A549 (cell line): Measurements from ENCODE around the gene FAM20C. TPM values are rescaled to one million over a fixed set of nuclear protein-coding genes. Genes with fewer than 3 reads are reported as not detected.

Experiments
- ATAC-seq, 2 experiments: fragments of 200-7000 bp in 1 of 2; fragments of >200 bp in 1 of 2; cut with Nextera tagmentation in 1 of 2; cut with Tn5 transposase in 1 of 2; 3 replicates each; pipeline versions ENCODE4 v1.8.0 to v1.9.1; 2018 to 2020; ENCODE audit warnings: mild to moderate bottlenecking in 1 of 2, moderate library complexity in 1 of 2
- CTCF ChIA-PET: fragments of 300-600 bp; sonication (Branson Sonifier 250); formaldehyde crosslinking; extraction: SDS; loops from one replicate; lab custom pipeline; 2021; ENCODE audit warnings: antibody characterized with exemption, inconsistent platforms; lab: Yijun Ruan, JAX
- POLR2A ChIA-PET: fragments of 350-600 bp; formaldehyde crosslinking; extraction: SDS; loops from one replicate; lab custom pipeline; 2021; ENCODE audit warnings: antibody characterized with exemption, inconsistent platforms; lab: Yijun Ruan, JAX
- DNase-seq, 2 experiments: peaks; one replicate each; pipeline versions ENCODE4 v3.0.0 to v3.0.0-alpha.2; 2011 to 2016; ENCODE audit warnings: low read depth in 1 of 2, low spot score in 1 of 2
- FAIRE-seq: peaks from 2 replicates; lab custom pipeline; 2011; peaks lifted over from hg19 to GRCh38; lab: Jason Lieb, UNC
- H3K27ac ChIP-seq, 2 experiments: fragments of >200 bp; sonication (Bioruptor Twin); formaldehyde crosslinking; 3 replicates each; pipeline ENCODE4 v1.5.1; 2016 to 2017
- H3K4me1 ChIP-seq: fragments of >200 bp; sonication (Bioruptor Twin); formaldehyde crosslinking; 3 replicates; pipeline ENCODE4 v1.6.1; 2016
- H3K4me2 ChIP-seq: fragments of >200 bp; sonication (Bioruptor Twin); formaldehyde crosslinking; 3 replicates; pipeline ENCODE4 v1.6.1; 2016
- H3K4me3 ChIP-seq: fragments of >200 bp; sonication (Bioruptor Twin); formaldehyde crosslinking; 3 replicates; pipeline ENCODE4 v1.5.1; 2016
- H3K9me3 ChIP-seq: fragments of >200 bp; sonication (Bioruptor Twin); formaldehyde crosslinking; 3 replicates; pipeline ENCODE4 v1.6.1; 2016
- BHLHE40 ChIP-seq: IDR thresholded peaks from 2 replicates; pipeline ENCODE4 v1.6.1; 2012; ENCODE audit warnings: low read depth, low read length, inconsistent platforms
- CHD4 ChIP-seq: fragments of 200-600 bp; sonication (generic); IDR thresholded peaks from 2 replicates; pipeline ENCODE4 v1.6.1; 2016; ENCODE audit warnings: antibody characterized with exemption, mild to moderate bottlenecking, borderline replicate concordance
- E2F6 ChIP-seq: IDR thresholded peaks from 2 replicates; pipeline ENCODE4 v1.6.1; 2012; ENCODE audit warnings: low read depth, borderline replicate concordance
- ELK1 ChIP-seq: fragments of 150-350 bp; IDR thresholded peaks from 2 replicates; pipeline ENCODE4 v1.6.1; 2014; ENCODE audit warnings: low read depth, mild to moderate bottlenecking, low read length
- EP300 ChIP-seq, 2 experiments: fragments of >200 bp; sonication (Bioruptor Twin); formaldehyde crosslinking; IDR thresholded peaks; 2 replicates in 1 of 2; 3 replicates in 1 of 2; pipeline ENCODE4 v1.6.1; 2016 to 2017
- FOSB ChIP-seq: fragments of 250-450 bp; sonication (Bioruptor Pico); IDR thresholded peaks from 2 replicates; pipeline ENCODE4 v1.5.0; 2020; ENCODE audit warnings: mild to moderate bottlenecking, moderate library complexity
- FOXS1 ChIP-seq: fragments of 250-450 bp; sonication (Bioruptor Pico); IDR thresholded peaks from 2 replicates; pipeline ENCODE4 v1.5.0; 2020; ENCODE audit warnings: mild to moderate bottlenecking, moderate library complexity
- GATA3 ChIP-seq: IDR thresholded peaks from 2 replicates; pipeline ENCODE4 v1.6.1; 2012; ENCODE audit warnings: borderline replicate concordance
- HES2 ChIP-seq: fragments of >200 bp; sonication (Bioruptor Twin); formaldehyde crosslinking; IDR thresholded peaks from 2 replicates; pipeline ENCODE4 v1.6.1; 2016
- HEYL ChIP-seq: fragments of 250-450 bp; sonication (Bioruptor Pico); IDR thresholded peaks from 2 replicates; pipeline ENCODE4 v1.8.0; 2021; ENCODE audit warnings: mild to moderate bottlenecking, moderate library complexity
- HOXA7 ChIP-seq: fragments of 250-450 bp; sonication (Bioruptor Pico); IDR thresholded peaks from 2 replicates; pipeline ENCODE4 v1.5.0; 2020; ENCODE audit warnings: mild to moderate bottlenecking, moderate library complexity
- JUN ChIP-seq, 2 experiments: fragments of >200 bp; sonication (Bioruptor Twin); formaldehyde crosslinking; IDR thresholded peaks; 2 replicates in 1 of 2; 3 replicates in 1 of 2; pipeline ENCODE4 v1.6.1; 2016 to 2017
- JUNB ChIP-seq: fragments of >200 bp; sonication (Bioruptor Twin); formaldehyde crosslinking; IDR thresholded peaks from 2 replicates; pipeline ENCODE4 v1.6.1; 2016
- MAX ChIP-seq: IDR thresholded peaks from 2 replicates; pipeline ENCODE4 v1.6.1; 2012
- POLR2AphosphoS2 ChIP-seq: conservative IDR thresholded peaks from 2 replicates; pipeline ENCODE4 v1.6.1; 2012; ENCODE audit warnings: low read length, improper control_type of control experiment, inconsistent platforms
- RARB ChIP-seq: fragments of 250-450 bp; sonication (Bioruptor Pico); IDR thresholded peaks from 2 replicates; pipeline ENCODE4 v1.8.0; 2021; ENCODE audit warnings: mild to moderate bottlenecking, moderate library complexity
- RCOR1 ChIP-seq: fragments of 150-350 bp; IDR thresholded peaks from 2 replicates; pipeline ENCODE4 v1.6.1; 2014; ENCODE audit warnings: antibody characterized with exemption, low read length, low read depth
- RFX5 ChIP-seq: fragments of 450-650 bp; IDR thresholded peaks from 2 replicates; pipeline ENCODE4 v1.7.1; 2014; ENCODE audit warnings: antibody characterized with exemption, mild to moderate bottlenecking, moderate library complexity
- SREBF2 ChIP-seq: fragments of 450-650 bp; IDR thresholded peaks from 2 replicates; pipeline ENCODE4 v1.6.1; 2014; ENCODE audit warnings: mild to moderate bottlenecking, moderate library complexity
- TFCP2L1 ChIP-seq: fragments of 250-450 bp; sonication (Bioruptor Pico); IDR thresholded peaks from 2 replicates; pipeline ENCODE4 v1.5.0; 2021; ENCODE audit warnings: mild to moderate bottlenecking
- TP53 ChIP-seq: fragments of 250-450 bp; sonication (Bioruptor Pico); IDR thresholded peaks from 2 replicates; pipeline ENCODE4 v1.5.0; 2021; ENCODE audit warnings: mild to moderate bottlenecking, moderate library complexity
- ZFP36 ChIP-seq: fragments of 450-650 bp; IDR thresholded peaks from 2 replicates; pipeline ENCODE4 v1.6.1; 2014; ENCODE audit warnings: borderline replicate concordance; ENCODE audit not compliant: partially characterized antibody
- WGBS: methylation state at CpG from one replicate; pipeline ENCODE4 v1.1.6; 2017; ENCODE audit errors: missing lambda C conversion rate; 5-methylcytosine and 5-hydroxymethylcytosine counted together
- polyA plus RNA-seq, 4 experiments: library from polyadenylated mRNA; depleted of rRNA in 3 of 4; stranded (reverse); fragments of >200 nt; fragmentation: RNase III in 1 of 4; extraction: RNeasy Plus Mini Kit Qiagen cat#74134 plus additional on column Dnase treatment in 1 of 4; gene quantifications; 2 replicates in 3 of 4; 3 replicates in 1 of 4; pipeline ENCODE4 v1.2.3, GENCODE V29; 2011 to 2017
- TF ChIP-seq, protein P1 (sequence below): fragments of 250-450 bp; sonication (Bioruptor Pico); IDR thresholded peaks from 2 replicates; pipeline ENCODE4 v1.5.0; 2021; ENCODE audit warnings: mild to moderate bottlenecking, moderate library complexity, borderline replicate concordance

Gene FAM20C
- polyA plus RNA-seq, 2 of the 4 experiments (the other 2 are of a cell fraction), result 5.6 to 20.3 TPM

GRCh38 chr7:292226-292625 is 99.9 kb downstream of the FAM20C start:
- H3K4me3 ChIP-seq, result no peak overlapping the region
- no peaks in the 10 kb centered on the region for H3K9me3 ChIP-seq
- DNase-seq, result no peak
- no peak for TF ChIP-seq BHLHE40
- TF ChIP-seq CHD4, result no peak
- no peak for TF ChIP-seq EP300 (IDR thresholded peaks at IDR 0.05)
- no peak for TF ChIP-seq HES2
- TF ChIP-seq FOXS1 (CRISPR knock-in tag), result no peak
- no peak for TF ChIP-seq JUNB
- TF ChIP-seq POLR2AphosphoS2, result no peak
- TF ChIP-seq, all 56 proteins: peak for 0
- no peak for FAIRE-seq
- no peak for ATAC-seq
- Histone ChIP-seq H3K4me2 (no peak overlapping the region), H3K4me1 (0 out of 3 replicates have a peak, but pooled peaks cover 5% of the 10 kb centered on the region), H3K27ac (no peak overlapping the region)
- WGBS, result 56% methylated on average over 7 of the region's 7 CpGs
- CTCF ChIA-PET, result interaction anchor here (1.0 kb wide), 1 partner anchor 15 kb away, joined by 3 read pairs; no protein-coding TSS in a partner anchor
- POLR2A ChIA-PET, result no interaction called here

GRCh38 chr7:292826-293225 is 100.5 kb downstream of the FAM20C start:
- ChIA-PET CTCF (no interaction called here), POLR2A (no interaction called here)
- no peak overlapping the region for H3K4me2 ChIP-seq
- DNase-seq (no peak), ATAC-seq (no peak), FAIRE-seq (no peak)
- H3K4me3 ChIP-seq, result no peak overlapping the region
- H3K4me1 ChIP-seq, result 0 out of 3 replicates have a peak, but pooled peaks cover 5% of the 10 kb centered on the region
- H3K9me3 ChIP-seq, result no peaks in the 10 kb centered on the region
- no peak overlapping the region for H3K27ac ChIP-seq
- TF ChIP-seq E2F6 (no peak), RFX5 (no peak), RARB (no peak), JUN (IDR thresholded peaks at IDR 0.05) (no peak)
- 69% methylated on average over 13 of the region's 15 CpGs for WGBS

DNA sequence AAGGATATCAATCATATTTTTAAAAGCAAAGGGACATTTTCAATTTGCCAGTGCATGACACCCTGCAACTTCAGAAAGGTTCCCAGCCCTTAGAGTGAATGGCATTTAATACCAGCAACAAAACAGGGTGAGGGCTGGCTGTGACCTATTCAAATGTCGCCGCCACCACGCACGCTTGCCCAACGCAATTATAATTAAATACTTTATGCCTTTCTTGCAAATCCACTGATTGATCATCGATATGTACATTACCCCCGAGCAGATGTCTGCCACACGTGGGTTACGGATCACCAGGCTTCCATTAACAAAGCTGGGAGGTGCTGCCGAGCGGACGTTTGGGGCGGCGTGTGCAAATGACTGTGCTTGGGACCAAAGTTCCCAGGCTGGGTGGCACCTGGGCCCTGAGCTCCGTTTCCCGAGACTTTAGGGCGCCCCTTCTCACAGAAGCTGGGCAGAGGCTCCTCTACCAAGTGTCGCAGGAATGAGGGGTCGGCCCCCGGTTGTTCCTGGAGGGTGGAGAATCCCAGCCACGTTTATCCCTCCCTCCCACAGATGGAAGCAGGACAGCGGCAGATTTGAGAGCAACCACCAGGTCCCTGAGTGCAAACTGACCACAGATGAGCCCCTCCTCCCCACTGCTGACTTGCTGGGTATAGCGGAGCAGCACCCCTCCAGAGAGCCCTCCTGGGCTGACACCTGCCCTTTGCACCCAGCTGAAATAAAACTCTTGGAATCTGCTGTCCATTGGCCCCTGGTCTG is 101.5 kb downstream of the FAM20C start:
- CTCF ChIA-PET, result interaction anchor here (1.2 kb wide), 1 partner anchor 30 kb away, joined by 3 read pairs; no protein-coding TSS in a partner anchor
- TF ChIP-seq, protein P1, sequence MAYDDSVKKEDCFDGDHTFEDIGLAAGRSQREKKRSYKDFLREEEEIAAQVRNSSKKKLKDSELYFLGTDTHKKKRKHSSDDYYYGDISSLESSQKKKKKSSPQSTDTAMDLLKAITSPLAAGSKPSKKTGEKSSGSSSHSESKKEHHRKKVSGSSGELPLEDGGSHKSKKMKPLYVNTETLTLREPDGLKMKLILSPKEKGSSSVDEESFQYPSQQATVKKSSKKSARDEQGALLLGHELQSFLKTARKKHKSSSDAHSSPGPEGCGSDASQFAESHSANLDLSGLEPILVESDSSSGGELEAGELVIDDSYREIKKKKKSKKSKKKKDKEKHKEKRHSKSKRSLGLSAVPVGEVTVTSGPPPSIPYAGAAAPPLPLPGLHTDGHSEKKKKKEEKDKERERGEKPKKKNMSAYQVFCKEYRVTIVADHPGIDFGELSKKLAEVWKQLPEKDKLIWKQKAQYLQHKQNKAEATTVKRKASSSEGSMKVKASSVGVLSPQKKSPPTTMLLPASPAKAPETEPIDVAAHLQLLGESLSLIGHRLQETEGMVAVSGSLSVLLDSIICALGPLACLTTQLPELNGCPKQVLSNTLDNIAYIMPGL, result no peak
- TF ChIP-seq ZFP36 (no peak), JUN (IDR thresholded peaks at IDR 0.05) (no peak)
- TF ChIP-seq, all 56 proteins: peak for 0
- POLR2A ChIA-PET, result no interaction called here
- no peak for DNase-seq
- Histone ChIP-seq H3K4me1 (0 out of 3 replicates have a peak, but pooled peaks cover 5% of the 10 kb centered on the region), H3K27ac (no peak overlapping the region), H3K9me3 (no peaks in the 10 kb centered on the region), H3K4me2 (no peak overlapping the region), H3K4me3 (no peak overlapping the region)
- no peak for FAIRE-seq
- WGBS, result 64% methylated on average over 22 of the region's 23 CpGs
- ATAC-seq, result no peak

- DNase-seq (no peak), FAIRE-seq (no peak), ATAC-seq (no peak)
- ChIA-PET CTCF (interaction anchor here (0.6 to 1.2 kb wide), 2 partner anchors 9 to 31 kb away, joined by 3 read pairs; no protein-coding TSS in a partner anchor), POLR2A (no interaction called here)
- H3K4me1 ChIP-seq, result 0 out of 3 replicates have a peak, but pooled peaks cover 5% of the 10 kb centered on the region
- H3K9me3 ChIP-seq, result no peaks in the 10 kb centered on the region
- 63% methylated on average over 25 of the region's 25 CpGs for WGBS
- no peak overlapping the region for H3K4me2 ChIP-seq
- no peak overlapping the region for H3K27ac ChIP-seq
- H3K4me3 ChIP-seq, result no peak overlapping the region
- TF ChIP-seq TFCP2L1 (CRISPR knock-in tag) (no peak), SREBF2 (no peak), TP53 (CRISPR knock-in tag) (no peak), HEYL (CRISPR knock-in tag) (no peak), GATA3 (no peak), RCOR1 (no peak), HOXA7 (CRISPR knock-in tag) (no peak), ELK1 (no peak), FOSB (CRISPR knock-in tag) (no peak), CHD4 (no peak), MAX (no peak)
- TF ChIP-seq, protein P1, result no peak
These were observed 102.2 kb downstream of the FAM20C start for GRCh38 chr7:294440-295154.
